BLaER1 (cell line): Measurements from ENCODE around the gene PPP2R1B.

Source experiments
- H3K27ac ChIP-seq: shearing (Covaris generic); formaldehyde crosslinking; 2 replicates; pipeline ENCODE4 v1.8.1; 2022
- H3K27me3 ChIP-seq: shearing (Covaris generic); formaldehyde crosslinking; 2 replicates; pipeline ENCODE4 v1.8.1; 2022
- H3K36me3 ChIP-seq: shearing (Covaris generic); formaldehyde crosslinking; 2 replicates; pipeline ENCODE4 v1.8.1; 2022
- H3K4me1 ChIP-seq: shearing (Covaris generic); formaldehyde crosslinking; 2 replicates; pipeline ENCODE4 v1.8.1; 2022
- H3K4me2 ChIP-seq: shearing (Covaris generic); formaldehyde crosslinking; 2 replicates; pipeline ENCODE4 v1.8.1; 2022
- H3K4me3 ChIP-seq: shearing (Covaris generic); formaldehyde crosslinking; 2 replicates; pipeline ENCODE4 v1.8.1; 2022
- H3K9ac ChIP-seq: shearing (Covaris generic); formaldehyde crosslinking; 2 replicates; pipeline ENCODE4 v1.8.1; 2022
- H3K9me3 ChIP-seq: shearing (Covaris generic); formaldehyde crosslinking; 2 replicates; pipeline ENCODE4 v1.8.1; 2022
- H4K20me1 ChIP-seq: shearing (Covaris generic); formaldehyde crosslinking; 2 replicates; pipeline ENCODE4 v1.8.1; 2022
- Cebpa-rat ChIP-seq: shearing (Covaris generic); IDR thresholded peaks from 2 replicates; pipeline ENCODE4 v1.8.1; 2022

Gene PPP2R1B

GRCh38 chr11:111765984-111766833 lies at the start of gene PPP2R1B:
Gene PPP2R1B (minus strand): TSS chr11:111766389. CDS start chr11:111766361, 28 bp downstream.
- Histone ChIP-seq H3K27me3 (no peaks in the 10 kb centered on the region; the same call in 1 of the 2 replicates), H4K20me1 (peaks cover 21% of the 10 kb centered on the region), H3K4me2 (peak within 1 kb of the TSS; percentile 98), H3K4me3 (peak within 1 kb of the TSS; percentile 93), H3K9ac (peak within 1 kb of the TSS; percentile 83), H3K36me3 (peaks cover 30% of the 10 kb centered on the region), H3K27ac (peak within 1 kb of the TSS; percentile 77), H3K4me1 (peaks cover 40% of the 10 kb centered on the region), H3K9me3 (no peaks in the 10 kb centered on the region)
- TF ChIP-seq Cebpa-rat = no peak

DNA sequence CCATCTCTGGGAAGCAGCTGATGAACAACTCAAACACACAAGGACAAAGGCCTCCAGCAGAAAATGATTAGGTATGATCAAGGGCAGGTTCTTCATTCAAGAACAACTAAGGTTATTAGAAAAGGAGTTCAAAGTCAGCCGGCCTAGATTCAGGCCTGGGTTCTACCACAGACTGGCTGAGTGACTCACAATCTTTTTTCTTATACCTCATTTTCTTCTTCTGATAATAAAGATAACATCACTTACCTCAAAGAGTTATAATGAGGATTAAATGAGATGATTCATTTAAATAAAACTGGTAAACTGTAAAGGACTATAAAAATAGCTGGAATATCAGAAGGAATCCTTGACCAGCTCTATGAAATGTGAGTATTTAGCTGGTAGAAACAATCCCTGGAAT lies 49.3 kb upstream of the PPP2R1B start:
- no peaks in the 10 kb centered on the region for H3K27me3 ChIP-seq
- no peaks in the 10 kb centered on the region for H4K20me1 ChIP-seq
- H3K4me3 ChIP-seq = no peak overlapping the region
- no peak overlapping the region for H3K9ac ChIP-seq
- peaks cover 5% of the 10 kb centered on the region; the same call in 1 of the 2 replicates for H3K9me3 ChIP-seq
- no peak overlapping the region for H3K4me2 ChIP-seq
- peaks cover 50% of the 10 kb centered on the region for H3K36me3 ChIP-seq
- TF ChIP-seq Cebpa-rat = no peak
- no peak overlapping the region for H3K27ac ChIP-seq
- 0 out of 2 replicates have a peak, but pooled peaks cover 10% of the 10 kb centered on the region for H3K4me1 ChIP-seq

DNA sequence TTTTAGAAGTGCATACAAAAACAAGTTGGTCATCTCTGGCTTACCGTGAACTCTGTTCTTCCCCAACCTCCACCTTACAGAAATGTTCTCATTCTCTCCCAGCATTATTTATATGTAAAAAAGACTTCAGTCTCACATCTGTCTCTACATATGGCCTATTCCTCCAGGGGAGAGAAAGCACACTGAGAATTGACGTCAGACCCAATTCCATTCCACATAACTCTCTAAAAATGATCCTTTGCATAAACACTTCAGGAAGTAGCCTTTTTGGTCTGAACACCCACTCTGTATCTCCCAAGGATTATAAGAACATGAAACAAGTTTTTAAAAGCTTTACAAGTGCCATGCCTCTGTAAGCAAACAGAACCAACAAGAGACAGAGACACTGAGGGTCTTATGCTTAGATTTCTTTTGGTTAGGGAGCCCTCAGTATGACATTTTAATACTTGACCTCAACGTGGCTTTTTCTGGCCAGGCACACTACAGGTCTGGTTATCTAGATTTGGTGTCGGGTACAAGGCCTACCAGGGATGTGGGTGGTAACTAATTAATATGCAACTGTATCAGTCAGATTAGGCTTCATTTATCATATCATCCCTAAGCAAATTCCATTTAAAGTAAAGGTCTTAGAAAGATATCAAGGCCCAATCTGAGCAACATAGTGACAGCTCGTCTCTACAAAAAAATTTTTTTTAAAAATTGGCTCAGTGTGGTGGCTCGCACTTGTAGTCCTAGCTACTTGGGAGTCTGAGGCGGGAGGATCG lies 48.5 kb upstream of the PPP2R1B start:
- Histone ChIP-seq H3K27me3 (no peaks in the 10 kb centered on the region), H3K4me2 (no peak overlapping the region), H3K9ac (no peak overlapping the region), H3K4me1 (0 out of 2 replicates have a peak, but pooled peaks cover 9% of the 10 kb centered on the region), H3K4me3 (no peak overlapping the region), H4K20me1 (no peaks in the 10 kb centered on the region), H3K9me3 (peaks cover 5% of the 10 kb centered on the region; the same call in 1 of the 2 replicates), H3K36me3 (peaks cover 53% of the 10 kb centered on the region), H3K27ac (no peak overlapping the region)
- TF ChIP-seq Cebpa-rat = no peak

- no peaks in the 10 kb centered on the region for H4K20me1 ChIP-seq
- H3K4me1 ChIP-seq = 0 out of 2 replicates have a peak, but pooled peaks cover 3% of the 10 kb centered on the region
- H3K9ac ChIP-seq = no peak overlapping the region
- H3K27me3 ChIP-seq = no peaks in the 10 kb centered on the region
- no peak overlapping the region for H3K27ac ChIP-seq
- peaks cover 5% of the 10 kb centered on the region; the same call in 1 of the 2 replicates for H3K9me3 ChIP-seq
- H3K36me3 ChIP-seq = peaks cover 55% of the 10 kb centered on the region
- H3K4me3 ChIP-seq = no peak overlapping the region
- H3K4me2 ChIP-seq = no peak overlapping the region
- no peak for TF ChIP-seq Cebpa-rat
Measured at GRCh38 chr11:111814106-111814505, 47.9 kb upstream of the PPP2R1B start.

DNA sequence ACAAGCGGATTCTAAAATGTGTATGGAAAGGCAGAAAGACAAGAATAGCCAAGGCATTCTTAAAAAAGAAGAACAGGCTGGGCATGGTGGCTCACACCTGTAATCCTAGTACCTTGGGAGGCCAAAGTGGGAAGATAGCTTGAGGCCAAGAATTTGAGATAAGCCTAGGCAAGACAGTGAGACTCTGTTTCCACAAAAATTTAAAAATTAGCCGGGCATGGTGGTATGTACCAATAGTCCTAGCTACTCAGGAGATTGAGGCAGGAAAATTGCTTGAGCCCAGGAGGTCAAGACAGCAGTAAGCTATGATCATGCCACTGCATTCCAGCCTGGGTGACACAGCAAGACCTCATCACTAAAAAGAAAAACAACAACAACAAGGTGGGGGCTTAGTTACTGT lies 46.0 kb upstream of the PPP2R1B start:
- no peaks in the 10 kb centered on the region for H3K27me3 ChIP-seq
- no peak overlapping the region for H3K4me2 ChIP-seq
- no peaks in the 10 kb centered on the region for H4K20me1 ChIP-seq
- no peak overlapping the region for H3K4me3 ChIP-seq
- no peaks in the 10 kb centered on the region for H3K4me1 ChIP-seq
- peaks cover 67% of the 10 kb centered on the region for H3K36me3 ChIP-seq
- H3K9ac ChIP-seq = no peak overlapping the region
- TF ChIP-seq Cebpa-rat = no peak
- no peak overlapping the region for H3K27ac ChIP-seq
- peaks cover 5% of the 10 kb centered on the region; the same call in 1 of the 2 replicates for H3K9me3 ChIP-seq

GRCh38 chr11:111811445-111811844 lies 45.3 kb upstream of the PPP2R1B start:
- peaks cover 69% of the 10 kb centered on the region for H3K36me3 ChIP-seq
- H3K9ac ChIP-seq = no peak overlapping the region
- H3K4me1 ChIP-seq = no peaks in the 10 kb centered on the region
- no peaks in the 10 kb centered on the region for H3K27me3 ChIP-seq
- no peak overlapping the region for H3K4me2 ChIP-seq
- peaks cover 5% of the 10 kb centered on the region; the same call in 1 of the 2 replicates for H3K9me3 ChIP-seq
- no peak for TF ChIP-seq Cebpa-rat
- H3K27ac ChIP-seq = no peak overlapping the region
- no peak overlapping the region for H3K4me3 ChIP-seq
- H4K20me1 ChIP-seq = no peaks in the 10 kb centered on the region

- Histone ChIP-seq H3K27ac (no peak overlapping the region), H4K20me1 (no peaks in the 10 kb centered on the region), H3K4me2 (no peak overlapping the region), H3K27me3 (no peaks in the 10 kb centered on the region), H3K9ac (no peak overlapping the region), H3K9me3 (peaks cover 5% of the 10 kb centered on the region; the same call in 1 of the 2 replicates), H3K4me3 (no peak overlapping the region), H3K36me3 (peaks cover 81% of the 10 kb centered on the region), H3K4me1 (no peaks in the 10 kb centered on the region)
- no peak for TF ChIP-seq Cebpa-rat
Measured at GRCh38 chr11:111808834-111809233, 42.6 kb upstream of the PPP2R1B start.

GRCh38 chr11:111808063-111808588 lies 41.9 kb upstream of the PPP2R1B start:
- H3K36me3 ChIP-seq = peaks cover 83% of the 10 kb centered on the region
- H3K4me3 ChIP-seq = no peak overlapping the region
- no peak for TF ChIP-seq Cebpa-rat
- no peaks in the 10 kb centered on the region for H4K20me1 ChIP-seq
- H3K9ac ChIP-seq = no peak overlapping the region
- no peaks in the 10 kb centered on the region for H3K4me1 ChIP-seq
- H3K27me3 ChIP-seq = no peaks in the 10 kb centered on the region
- H3K27ac ChIP-seq = no peak overlapping the region
- H3K9me3 ChIP-seq = peaks cover 5% of the 10 kb centered on the region; the same call in 1 of the 2 replicates
- H3K4me2 ChIP-seq = no peak overlapping the region

- Histone ChIP-seq H4K20me1 (no peaks in the 10 kb centered on the region), H3K36me3 (peaks cover 84% of the 10 kb centered on the region), H3K4me2 (no peak overlapping the region), H3K9me3 (peaks cover under 1% of the 10 kb centered on the region; the same call in 1 of the 2 replicates), H3K27ac (no peak overlapping the region), H3K4me3 (no peak overlapping the region), H3K27me3 (no peaks in the 10 kb centered on the region), H3K9ac (no peak overlapping the region), H3K4me1 (no peaks in the 10 kb centered on the region)
- no peak for TF ChIP-seq Cebpa-rat
Measured at GRCh38 chr11:111807076-111807475, 40.9 kb upstream of the PPP2R1B start.
